ENCODE data around the gene ARTN. TPM values are rescaled to one million over a fixed set of nuclear protein-coding genes. Genes with fewer than 3 reads are reported as not detected.

The ARTN gene, protein sequence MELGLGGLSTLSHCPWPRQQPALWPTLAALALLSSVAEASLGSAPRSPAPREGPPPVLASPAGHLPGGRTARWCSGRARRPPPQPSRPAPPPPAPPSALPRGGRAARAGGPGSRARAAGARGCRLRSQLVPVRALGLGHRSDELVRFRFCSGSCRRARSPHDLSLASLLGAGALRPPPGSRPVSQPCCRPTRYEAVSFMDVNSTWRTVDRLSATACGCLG
- total RNA-seq (2021): 10.6 and 11.6 TPM in 2 replicates
- long read RNA-seq: 0 reads

DNA sequence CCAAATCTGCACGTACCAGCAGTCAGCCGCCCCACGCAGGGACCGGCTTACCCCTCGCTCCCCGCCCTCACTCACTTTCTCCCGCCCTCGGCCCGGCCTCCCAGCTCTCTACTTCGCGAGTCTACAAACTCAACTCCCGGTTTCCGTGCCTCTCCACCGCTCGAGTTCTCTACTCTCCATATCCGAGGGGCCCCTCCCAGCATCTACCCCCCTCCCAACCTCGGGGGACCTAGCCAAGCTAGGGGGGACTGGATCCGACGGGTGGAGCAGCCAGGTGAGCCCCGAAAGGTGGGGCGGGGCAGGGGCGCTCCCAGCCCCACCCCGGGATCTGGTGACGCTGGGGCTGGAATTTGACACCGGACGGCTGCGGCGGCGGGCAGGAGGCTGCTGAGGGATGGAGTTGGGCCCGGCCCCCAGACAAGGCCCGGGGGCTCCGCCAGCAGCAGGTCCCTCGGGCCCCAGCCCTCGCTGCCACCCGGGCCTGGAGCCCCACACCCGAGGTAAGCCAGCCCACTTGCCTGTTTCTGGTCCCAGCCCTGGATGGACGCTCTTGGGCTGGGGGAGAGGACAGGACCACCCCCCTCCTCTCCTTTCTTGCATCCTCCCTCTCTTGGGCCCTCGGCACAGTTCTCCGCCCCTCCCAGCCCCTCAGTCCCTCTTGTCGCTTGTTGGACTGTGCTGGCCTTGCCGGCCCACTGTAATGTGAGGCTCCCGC lies at the start of gene ARTN:
Gene ARTN, plus strand, starts transcription at position 416 of the 715 bp plus-strand sequence. CDS start 1,856 bp downstream, outside the sequence.
- peak; percentile 85 for DNase-seq
- H2AFZ ChIP-seq (ENCODE audit: low read length): no peak within 1 kb of the TSS

More for the DNA sequence above, at the start of gene ARTN:
- Histone ChIP-seq H3K4me2 (ENCODE audit: insufficient read depth, insufficient read length, low read length) (peak within 1 kb of the TSS; percentile 65), H2BK15ac (ENCODE audit: low read depth, low read length) (peak within 1 kb of the TSS; percentile 9; the same call in 1 of the 2 replicates), H3K27ac (ENCODE audit: insufficient read length, low read depth, low read length) (no peak within 1 kb of the TSS), H3K79me2 (ENCODE audit: insufficient read depth, low read length) (no peaks in the 10 kb centered on the region), H3K4me1 (ENCODE audit: insufficient read depth, low read length) (peaks cover 6% of the 10 kb centered on the region; the same call in 1 of the 2 replicates), H3T11ph (ENCODE audit: low read length) (no peak within 1 kb of the TSS), H3K4ac (ENCODE audit: low read depth, low read length) (no peak within 1 kb of the TSS), H3K9ac (ENCODE audit: extremely low read depth, insufficient read length, low read length) (peak within 1 kb of the TSS; percentile 20), H3K23me2 (ENCODE audit: insufficient read length, low read depth, low read length, poor library complexity, severe bottlenecking) (peaks cover 21% of the 10 kb centered on the region), H2BK12ac (ENCODE audit: insufficient read length, low read depth, low read length) (no peak within 1 kb of the TSS), H2BK5ac (ENCODE audit: insufficient read length, low read length) (no peak within 1 kb of the TSS), H2AK5ac (ENCODE audit: insufficient read length, low read length) (no peak within 1 kb of the TSS), H3K79me1 (ENCODE audit: insufficient read depth, low read depth, low read length, poor library complexity, severe bottlenecking) (no peaks in the 10 kb centered on the region), H4K5ac (ENCODE audit: insufficient read length, low read depth, low read length) (no peak within 1 kb of the TSS), H3K56ac (ENCODE audit: insufficient read length, low read depth, low read length) (no peak within 1 kb of the TSS), H2BK120ac (ENCODE audit: low read depth, low read length, poor library complexity, severe bottlenecking) (no peak within 1 kb of the TSS), H3K27me3 (ENCODE audit: insufficient read depth, low read length) (no peaks in the 10 kb centered on the region), H3K23ac (ENCODE audit: insufficient read length, low read depth, low read length) (no peak within 1 kb of the TSS), H4K8ac (replicated peaks; ENCODE audit: insufficient read length, low read depth, low read length) (no peak within 1 kb of the TSS), H3K14ac (ENCODE audit: insufficient read depth, low read length) (peak within 1 kb of the TSS; percentile 74), H3K18ac (ENCODE audit: insufficient read length, low read depth, low read length) (peak within 1 kb of the TSS; percentile 37), H3K9me3 (ENCODE audit: control insufficient read depth, low read depth, low read length) (no peaks in the 10 kb centered on the region), H4K91ac (ENCODE audit: insufficient read length, low read depth, low read length) (no peak within 1 kb of the TSS), H4K20me1 (ENCODE audit: control insufficient read depth, insufficient read depth, insufficient read length) (no peaks in the 10 kb centered on the region), H2BK20ac (ENCODE audit: low read depth, low read length, poor library complexity, severe bottlenecking) (no peak within 1 kb of the TSS)
- Mint-ChIP-seq H3K27me3 (ENCODE audit: low read depth) (peaks cover 15% of the 10 kb centered on the region), H3K27ac (peak within 1 kb of the TSS; percentile 72 to 89 (median 85); a peak in 6 of 7 replicates), H3K9me3 (no peaks in the 10 kb centered on the region), H3K4me1 (peaks cover 39 to 46% of the 10 kb centered on the region in 2 experiments), H3K4me3 (peak within 1 kb of the TSS; percentile 76 to 88), H3K36me3 (ENCODE audit: insufficient read depth in 1 of 3, low read depth in 3 of 3) (peaks cover 0 to 6% (median 0%) of the 10 kb centered on the region in 3 experiments; a peak in 1 of 7 replicates)
- TF ChIP-seq, protein P1, sequence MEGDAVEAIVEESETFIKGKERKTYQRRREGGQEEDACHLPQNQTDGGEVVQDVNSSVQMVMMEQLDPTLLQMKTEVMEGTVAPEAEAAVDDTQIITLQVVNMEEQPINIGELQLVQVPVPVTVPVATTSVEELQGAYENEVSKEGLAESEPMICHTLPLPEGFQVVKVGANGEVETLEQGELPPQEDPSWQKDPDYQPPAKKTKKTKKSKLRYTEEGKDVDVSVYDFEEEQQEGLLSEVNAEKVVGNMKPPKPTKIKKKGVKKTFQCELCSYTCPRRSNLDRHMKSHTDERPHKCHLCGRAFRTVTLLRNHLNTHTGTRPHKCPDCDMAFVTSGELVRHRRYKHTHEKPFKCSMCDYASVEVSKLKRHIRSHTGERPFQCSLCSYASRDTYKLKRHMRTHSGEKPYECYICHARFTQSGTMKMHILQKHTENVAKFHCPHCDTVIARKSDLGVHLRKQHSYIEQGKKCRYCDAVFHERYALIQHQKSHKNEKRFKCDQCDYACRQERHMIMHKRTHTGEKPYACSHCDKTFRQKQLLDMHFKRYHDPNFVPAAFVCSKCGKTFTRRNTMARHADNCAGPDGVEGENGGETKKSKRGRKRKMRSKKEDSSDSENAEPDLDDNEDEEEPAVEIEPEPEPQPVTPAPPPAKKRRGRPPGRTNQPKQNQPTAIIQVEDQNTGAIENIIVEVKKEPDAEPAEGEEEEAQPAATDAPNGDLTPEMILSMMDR (conservative IDR thresholded peaks at IDR 0.05): no peak
- WGBS (ENCODE audit: extremely low coverage, insufficient read length, low lambda C conversion rate): no CpG with 5 or more reads among the region's 42 CpGs
